Activated CD4-positive, alpha-beta T cell treated with anti-CD3 and anti-CD28 coated beads for 36 hours (primary cell): ENCODE data around the gene ACTL6B. TPM values are rescaled to one million over a fixed set of nuclear protein-coding genes. Genes with fewer than 3 reads are reported as not detected.

ENCODE experiments used
- ATAC-seq: fragments of 200-7000 bp; cut with Tn5 transposase; one replicate; pipeline ENCODE4 v1.10.0; 2021; ENCODE audit warnings: mild to moderate bottlenecking, moderate library complexity
- CTCF ChIA-PET: fragments of 350-600 bp; sonication (Branson Sonifier 250); formaldehyde crosslinking; loops from one replicate; lab custom pipeline; 2021; ENCODE audit warnings: antibody characterized with exemption; lab: Charles Lee
- POLR2A ChIA-PET: fragments of 350-600 bp; sonication (Branson Sonifier 250); formaldehyde crosslinking; loops from one replicate; lab custom pipeline; 2021; ENCODE audit warnings: antibody characterized with exemption, inconsistent platforms; lab: Charles Lee
- DNase-seq: peaks from one replicate; pipeline ENCODE4 v3.0.0-alpha.2; 2020
- H3K27ac Mint-ChIP-seq: one replicate; pipeline ENCODE4 v1.8.0; 2021; ENCODE audit warnings: mixed read lengths
- H3K27me3 Mint-ChIP-seq: one replicate; pipeline ENCODE4 v1.8.0; 2021; ENCODE audit warnings: mixed read lengths
- H3K36me3 Mint-ChIP-seq: one replicate; pipeline ENCODE4 v1.8.0; 2021; ENCODE audit warnings: low read depth, mixed read lengths
- H3K4me1 Mint-ChIP-seq: one replicate; pipeline ENCODE4 v1.8.0; 2021; ENCODE audit warnings: mixed read lengths
- H3K4me3 Mint-ChIP-seq: one replicate; pipeline ENCODE4 v1.8.0; 2021; ENCODE audit warnings: mild to moderate bottlenecking, moderate library complexity, mixed read lengths
- H3K9me3 Mint-ChIP-seq: one replicate; pipeline ENCODE4 v1.8.0; 2021; ENCODE audit warnings: low read depth, mixed read lengths
- intact Hi-C, 2 experiments: fragments of 100-400 bp; cut with DNase I in 1 of 2; cut with micrococcal nuclease in 1 of 2; formaldehyde crosslinking; loops; one replicate each; pipeline versions ENCODE4 v1.14.2 to v1.15.1; 2022 to 2024; cut with DNase I, micrococcal nuclease
- total RNA-seq, 2 experiments: library from RNA; stranded (reverse); gene quantifications; one replicate each; pipeline ENCODE4 v1.2.3, GENCODE V29; 2021

Gene ACTL6B
- total RNA-seq, 2 experiments from 2014 or later, result not detected

GRCh38 chr7:100599911-100600729 lies 56.1 kb downstream of the ACTL6B start:
- Mint-ChIP-seq H3K27me3 (peaks cover under 1% of the 10 kb centered on the region), H3K9me3 (no peaks in the 10 kb centered on the region), H3K4me1 (peaks cover 11% of the 10 kb centered on the region), H3K4me3 (no peak overlapping the region), H3K36me3 (no peaks in the 10 kb centered on the region), H3K27ac (no peak overlapping the region)
- no peak for ATAC-seq
- ChIA-PET POLR2A (no interaction called here), CTCF (interaction anchor here (0.5 to 1.8 kb wide), 2 partner anchors 125 to 439 kb away, joined by 3 to 5 read pairs; no protein-coding TSS in a partner anchor)
- no peak for DNase-seq
- intact Hi-C loops, result no loop called here

GRCh38 chr7:100598425-100598824 lies 57.8 kb downstream of the ACTL6B start:
- Mint-ChIP-seq H3K4me3 (no peak overlapping the region), H3K36me3 (no peaks in the 10 kb centered on the region), H3K9me3 (no peaks in the 10 kb centered on the region), H3K27ac (no peak overlapping the region), H3K4me1 (peaks cover under 1% of the 10 kb centered on the region), H3K27me3 (no peaks in the 10 kb centered on the region)
- CTCF ChIA-PET, result interaction anchor here (0.6 to 2.1 kb wide), 6 partner anchors 10 to 169 kb away, joined by 3 to 7 read pairs (median 5); partner anchors contain the start of gene MEPCE
- DNase-seq (no peak), ATAC-seq (peak; percentile 36)
- POLR2A ChIA-PET, result no interaction called here
- intact Hi-C loops, result no loop called here

DNA sequence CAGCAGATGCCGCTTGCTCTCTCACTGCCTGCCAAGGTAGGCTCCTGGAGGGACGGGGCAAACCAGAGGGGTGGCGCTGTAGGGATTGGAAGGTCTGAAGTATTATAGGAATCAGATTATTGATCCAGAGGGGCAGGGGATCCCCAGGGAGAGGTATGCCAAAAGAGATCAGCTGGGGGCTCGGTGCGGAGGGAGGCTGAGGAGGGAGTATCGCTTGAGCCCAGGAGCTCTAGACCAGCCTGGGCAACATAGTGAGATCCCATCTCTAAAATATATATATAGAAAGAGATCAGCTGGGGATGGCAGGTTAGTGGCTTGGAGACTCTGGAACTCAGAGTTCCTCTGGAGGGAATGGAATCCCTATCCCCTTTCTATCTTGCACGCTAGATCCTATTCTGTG lies 61.1 kb downstream of the ACTL6B start:
- Mint-ChIP-seq H3K9me3 (no peaks in the 10 kb centered on the region), H3K27me3 (peaks cover 4% of the 10 kb centered on the region), H3K4me1 (no peaks in the 10 kb centered on the region), H3K36me3 (no peaks in the 10 kb centered on the region), H3K27ac (no peak overlapping the region), H3K4me3 (no peak overlapping the region)
- no peak for DNase-seq
- ChIA-PET CTCF (interaction anchor here (0.7 to 1.6 kb wide), 6 partner anchors 9 to 205 kb away, joined by 3 to 7 read pairs (median 4); partner anchors contain the start of genes FBXO24 and LRCH4), POLR2A (interaction anchor here (1.7 kb wide), 1 partner anchor 9 kb away, joined by 3 read pairs; the partner anchor contains the start of genes FBXO24 and LRCH4)
- intact Hi-C loops, result no loop called here
- no peak for ATAC-seq

Other genes starting within 250 kb of the ACTL6B start
- 1 to 10 TPM; 3.0 to 3.4 TPM for gene ZCWPW1, start 227.7 kb downstream of the ACTL6B start, total RNA-seq
- 10 to 100 TPM; 44.4 to 45.9 TPM for gene MEPCE, start 226.6 kb downstream of the ACTL6B start, total RNA-seq
- 10 to 100 TPM; 48.7 to 60.3 TPM for gene PPP1R35, start 220.0 kb downstream of the ACTL6B start, total RNA-seq
- gene SPACDR, start 192.2 kb downstream of the ACTL6B start, total RNA-seq, result 1 to 10 TPM; 3.5 to 4.2 TPM
- 10 to 100 TPM; 78.5 to 85.7 TPM for gene TSC22D4, start 177.2 kb downstream of the ACTL6B start, total RNA-seq
- under 1 TPM; 0.21 to 0.56 TPM for gene NYAP1, start 172.5 kb downstream of the ACTL6B start, total RNA-seq
- 10 to 100 TPM; 49.3 to 49.4 TPM for gene AGFG2, start 117.2 kb downstream of the ACTL6B start, total RNA-seq
- gene SAP25, start 82.5 kb downstream of the ACTL6B start, total RNA-seq, result 10 to 100 TPM in 1 of 2 experiments, 1 to 10 TPM in 1; 9.9 to 13.1 TPM
- 10 to 100 TPM; 70.3 to 71.7 TPM for gene LRCH4, start 70.3 kb downstream of the ACTL6B start, total RNA-seq
- gene FBXO24, start 70.1 kb downstream of the ACTL6B start, total RNA-seq, result 1 to 10 TPM; 1.4 to 2.1 TPM
- 1 to 10 TPM; 7.6 to 8.9 TPM for gene PCOLCE, start 54.1 kb downstream of the ACTL6B start, total RNA-seq
- gene MOSPD3, start 43.9 kb downstream of the ACTL6B start, total RNA-seq, result 10 to 100 TPM; 14.4 to 19.9 TPM
- gene TFR2, start 14.9 kb downstream of the ACTL6B start, total RNA-seq, result 10 to 100 TPM; 10.1 to 12.4 TPM
- gene GNB2, start 17.3 kb upstream of the ACTL6B start, total RNA-seq, result 100 to 1,000 TPM; 172 to 200 TPM
- gene GIGYF1, start 37.8 kb upstream of the ACTL6B start, total RNA-seq, result 10 to 100 TPM; 40.3 to 40.9 TPM
- gene POP7, start 49.7 kb upstream of the ACTL6B start, total RNA-seq, result 10 to 100 TPM; 46.1 to 59.4 TPM
- gene EPO, start 64.0 kb upstream of the ACTL6B start, total RNA-seq, result not detected
- not detected for gene ZAN, start 77.1 kb upstream of the ACTL6B start, total RNA-seq
- gene EPHB4, start 171.1 kb upstream of the ACTL6B start, total RNA-seq, result 1 to 10 TPM; 4.1 to 5.9 TPM
- gene SLC12A9, start 196.3 kb upstream of the ACTL6B start, total RNA-seq, result 10 to 100 TPM; 13.6 to 15.6 TPM
- 10 to 100 TPM; 22.2 to 31.1 TPM for gene TRIP6, start 210.9 kb upstream of the ACTL6B start, total RNA-seq
- gene SRRT, start 218.7 kb upstream of the ACTL6B start, total RNA-seq, result 100 to 1,000 TPM; 253 to 260 TPM
- 1 to 10 TPM; 1.5 to 1.7 TPM for gene UFSP1, start 233.3 kb upstream of the ACTL6B start, total RNA-seq
- under 1 TPM in 1 of 2 experiments, not detected in 1; 0.09 TPM for gene ACHE, start 239.4 kb upstream of the ACTL6B start, total RNA-seq